Astrocyte of the cerebellum (primary cell): ENCODE measurements around the gene SCN1B.

Source experiments
- DNase-seq: peaks from one replicate; pipeline ENCODE4 v3.0.0-alpha.2; 2011; ENCODE audit warnings: low read depth
- H3K4me3 ChIP-seq: 2 replicates; pipeline ENCODE4 v1.5.1; 2011; ENCODE audit warnings: mild to moderate bottlenecking, low read depth, low read length, moderate library complexity
- CTCF ChIP-seq: IDR thresholded peaks from 2 replicates; pipeline ENCODE4 v1.5.1; 2012; ENCODE audit warnings: low read length, low read depth, moderate library complexity, mild to moderate bottlenecking; ENCODE audit errors: missing control alignments
- in situ Hi-C: cut with HindIII; loops from 2 replicates; pipeline ENCODE4 v1.10.0; 2017; ENCODE audit warnings: low sequenced_read_pairs

The SCN1B gene

GRCh38 chr19:35042056-35042730, 11.9 kb downstream of the SCN1B start:
- no peak for TF ChIP-seq CTCF
- no peak for DNase-seq
- no peak overlapping the region for H3K4me3 ChIP-seq
- in situ Hi-C loops: no loop called here

DNA sequence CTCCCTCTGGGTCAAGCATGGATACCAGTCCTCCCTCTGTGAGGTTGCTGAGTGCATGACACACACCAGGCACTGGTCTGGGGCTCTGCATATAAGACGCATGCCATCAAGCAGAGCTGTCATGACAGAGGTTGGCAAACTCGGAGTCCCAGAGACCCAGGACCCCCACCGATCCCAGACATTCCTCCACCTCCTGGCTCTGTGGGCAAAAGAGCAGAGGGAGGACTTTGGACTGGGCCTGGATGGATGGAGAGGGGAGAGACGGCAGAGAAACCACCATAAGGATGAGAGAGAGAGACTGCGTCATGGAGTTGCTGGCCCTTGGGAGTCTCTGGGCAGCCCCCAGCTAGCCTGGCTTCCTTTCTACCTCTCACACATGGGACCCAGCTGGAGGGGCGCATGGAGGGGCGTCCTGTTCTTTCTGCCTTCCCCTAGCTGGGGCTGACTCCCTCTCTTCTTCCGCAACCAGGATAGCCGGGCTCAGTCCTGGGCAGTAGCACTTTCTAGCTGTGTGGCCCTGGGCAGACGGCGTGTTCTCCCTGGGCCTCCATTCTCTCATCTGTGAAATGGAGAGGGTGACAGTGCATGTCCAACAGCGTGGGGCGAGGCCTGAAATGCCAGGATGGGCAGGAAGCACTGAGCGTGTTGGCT, 12.8 kb downstream of the SCN1B start:
- in situ Hi-C loops: no loop called here
- DNase-seq: no peak
- no peak for TF ChIP-seq CTCF
- no peak overlapping the region for H3K4me3 ChIP-seq

- in situ Hi-C loops: no loop called here
- TF ChIP-seq CTCF: no peak
- no peak overlapping the region for H3K4me3 ChIP-seq
- no peak for DNase-seq
These were observed 13.6 kb downstream of the SCN1B start for GRCh38 chr19:35043906-35044305.

DNA sequence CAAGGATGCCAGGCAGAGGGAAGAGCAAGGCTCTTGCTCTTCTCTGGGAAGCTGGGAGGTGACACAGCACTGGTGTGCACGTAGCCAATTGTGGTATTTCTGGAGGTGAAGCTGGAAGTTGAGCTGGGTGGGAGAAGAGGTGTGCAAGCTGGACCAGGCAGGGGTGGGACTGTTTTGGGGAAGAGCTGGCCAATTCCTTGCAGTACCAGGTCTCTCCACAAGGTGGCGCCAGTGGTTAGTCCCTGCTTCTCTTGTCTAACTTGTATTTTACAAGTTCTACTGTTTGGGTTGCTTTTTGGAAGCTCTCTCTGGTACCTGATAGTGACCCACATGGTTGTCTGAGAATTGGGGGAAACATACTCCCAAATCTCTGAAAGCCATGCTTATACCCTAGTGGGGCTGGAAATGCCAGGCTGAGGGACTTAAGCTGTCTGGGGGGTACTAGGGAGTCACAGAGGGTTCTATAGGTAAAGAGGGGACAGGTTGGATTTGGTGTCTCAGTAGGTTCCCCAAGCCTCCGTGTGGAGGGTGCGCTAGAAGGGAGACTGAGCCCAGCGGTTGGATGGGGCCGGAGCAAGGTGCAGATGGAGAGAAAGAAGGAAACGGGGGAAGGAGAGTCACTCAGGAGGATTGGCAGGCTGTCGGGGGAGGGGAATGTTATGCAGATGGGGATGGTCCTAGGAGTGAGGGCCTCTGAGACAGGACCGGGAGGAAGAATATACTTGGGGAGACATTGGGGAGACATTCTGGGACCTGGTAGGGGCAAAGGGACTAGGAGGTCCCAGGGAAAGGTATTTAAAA, 14.2 kb downstream of the SCN1B start:
- no peak overlapping the region for H3K4me3 ChIP-seq
- DNase-seq: no peak
- in situ Hi-C loops: no loop called here
- peak; percentile 94 for TF ChIP-seq CTCF

- no peak for DNase-seq
- peak; percentile 55 for TF ChIP-seq CTCF
- H3K4me3 ChIP-seq: no peak overlapping the region
- in situ Hi-C loops: no loop called here
These were observed 15.5 kb downstream of the SCN1B start for GRCh38 chr19:35045667-35046300.

GRCh38 chr19:35046461-35046860, 16.2 kb downstream of the SCN1B start:
- H3K4me3 ChIP-seq: no peak overlapping the region

More at GRCh38 chr19:35046461-35046860, 16.2 kb downstream of the SCN1B start:
- no peak for DNase-seq
- no peak for TF ChIP-seq CTCF
- in situ Hi-C loops: no loop called here
